ENCODE measurements around the gene NDUFAF2.
"Not testable (repeated sequence)": the region's sequence is repeated elsewhere in the genome, so short reads cannot be mapped to it uniquely, and the experiment has no call there.

The NDUFAF2 gene

GRCh38 chr5:61178702-61179101 is 233.7 kb downstream of the NDUFAF2 start:
- no peak for DNase-seq (ENCODE audit: extremely low read depth, insufficient read length)
- TF ChIP-seq CTCF (IDR thresholded peaks at IDR 0.05; ENCODE audit: insufficient read depth, low read length, poor library complexity, severe bottlenecking), result no peak
- no peaks in the 10 kb centered on the region for H3K36me3 ChIP-seq (ENCODE audit: control insufficient read depth, insufficient read depth, low read length)
- no peaks in the 10 kb centered on the region for H3K27me3 ChIP-seq (replicated peaks; ENCODE audit: control insufficient read depth, insufficient read depth, low read length)
- no peak overlapping the region for H3K4me3 ChIP-seq (replicated peaks; ENCODE audit: low read depth, low read length)

- Histone ChIP-seq H3K4me3 (replicated peaks; ENCODE audit: low read depth, low read length) (no peak overlapping the region), H3K36me3 (ENCODE audit: control insufficient read depth, insufficient read depth, low read length) (no peaks in the 10 kb centered on the region), H3K27me3 (replicated peaks; ENCODE audit: control insufficient read depth, insufficient read depth, low read length) (no peaks in the 10 kb centered on the region)
- TF ChIP-seq CTCF (IDR thresholded peaks at IDR 0.05; ENCODE audit: insufficient read depth, low read length, poor library complexity, severe bottlenecking), result no peak
- DNase-seq (ENCODE audit: extremely low read depth, insufficient read length), result no peak
Observed at GRCh38 chr5:61180886-61181285, 235.9 kb downstream of the NDUFAF2 start.

GRCh38 chr5:61182449-61182848 is 237.4 kb downstream of the NDUFAF2 start:
- no peak for TF ChIP-seq CTCF (IDR thresholded peaks at IDR 0.05; ENCODE audit: insufficient read depth, low read length, poor library complexity, severe bottlenecking)
- no peak for DNase-seq (ENCODE audit: extremely low read depth, insufficient read length)
- Histone ChIP-seq H3K27me3 (replicated peaks; ENCODE audit: control insufficient read depth, insufficient read depth, low read length) (no peaks in the 10 kb centered on the region), H3K36me3 (ENCODE audit: control insufficient read depth, insufficient read depth, low read length) (no peaks in the 10 kb centered on the region), H3K4me3 (replicated peaks; ENCODE audit: low read depth, low read length) (no peak overlapping the region)

GRCh38 chr5:61183538-61183937 is 238.5 kb downstream of the NDUFAF2 start:
- no peak for DNase-seq (ENCODE audit: extremely low read depth, insufficient read length)
- TF ChIP-seq CTCF (IDR thresholded peaks at IDR 0.05; ENCODE audit: insufficient read depth, low read length, poor library complexity, severe bottlenecking), result no peak
- Histone ChIP-seq H3K4me3 (replicated peaks; ENCODE audit: low read depth, low read length) (no peak overlapping the region), H3K27me3 (replicated peaks; ENCODE audit: control insufficient read depth, insufficient read depth, low read length) (no peaks in the 10 kb centered on the region), H3K36me3 (ENCODE audit: control insufficient read depth, insufficient read depth, low read length) (no peaks in the 10 kb centered on the region)

- no peaks in the 10 kb centered on the region for H3K27me3 ChIP-seq (replicated peaks; ENCODE audit: control insufficient read depth, insufficient read depth, low read length)
- no peak overlapping the region for H3K4me3 ChIP-seq (replicated peaks; ENCODE audit: low read depth, low read length)
- no peaks in the 10 kb centered on the region for H3K36me3 ChIP-seq (ENCODE audit: control insufficient read depth, insufficient read depth, low read length)
- no peak for DNase-seq (ENCODE audit: extremely low read depth, insufficient read length)
- TF ChIP-seq CTCF (IDR thresholded peaks at IDR 0.05; ENCODE audit: insufficient read depth, low read length, poor library complexity, severe bottlenecking), result no peak
Observed at GRCh38 chr5:61184708-61185107, 239.7 kb downstream of the NDUFAF2 start.

- H3K36me3 ChIP-seq (ENCODE audit: control insufficient read depth, insufficient read depth, low read length), result no peaks in the 10 kb centered on the region
- H3K27me3 ChIP-seq (replicated peaks; ENCODE audit: control insufficient read depth, insufficient read depth, low read length), result no peaks in the 10 kb centered on the region
- no peak for TF ChIP-seq CTCF (IDR thresholded peaks at IDR 0.05; ENCODE audit: insufficient read depth, low read length, poor library complexity, severe bottlenecking)
- no peak for DNase-seq (ENCODE audit: extremely low read depth, insufficient read length)
- no peak overlapping the region for H3K4me3 ChIP-seq (replicated peaks; ENCODE audit: low read depth, low read length)
Observed at GRCh38 chr5:61186634-61187033, 241.6 kb downstream of the NDUFAF2 start.

- H3K4me3 ChIP-seq (replicated peaks; ENCODE audit: low read depth, low read length); DNase-seq (ENCODE audit: extremely low read depth, insufficient read length); H3K36me3 ChIP-seq (ENCODE audit: control insufficient read depth, insufficient read depth, low read length); H3K27me3 ChIP-seq (replicated peaks; ENCODE audit: control insufficient read depth, insufficient read depth, low read length): not testable (repeated sequence)
Observed at GRCh38 chr5:61187352-61187751, 242.3 kb downstream of the NDUFAF2 start.

GRCh38 chr5:61187826-61188225 is 242.8 kb downstream of the NDUFAF2 start:
- not testable (repeated sequence) for DNase-seq (ENCODE audit: extremely low read depth, insufficient read length); H3K4me3 ChIP-seq (replicated peaks; ENCODE audit: low read depth, low read length); H3K27me3 ChIP-seq (replicated peaks; ENCODE audit: control insufficient read depth, insufficient read depth, low read length); H3K36me3 ChIP-seq (ENCODE audit: control insufficient read depth, insufficient read depth, low read length)
